ENCODE data around the gene DDR2. TPM values are rescaled to one million over a fixed set of nuclear protein-coding genes. Genes with fewer than 3 reads are reported as not detected.
"Not testable (repeated sequence)": the region's sequence is repeated elsewhere in the genome, so short reads cannot be mapped to it uniquely, and the experiment has no call there.

Gene DDR2
- total RNA-seq, 2 experiments from 2014 or later = 0.15 to 0.18 TPM

GRCh38 chr1:162818136-162818535 is 185.9 kb downstream of the DDR2 start:
- H3K9me3 Mint-ChIP-seq; CTCF ChIA-PET; H3K27ac Mint-ChIP-seq; H3K36me3 Mint-ChIP-seq (ENCODE audit: low read depth); POLR2A ChIA-PET; H3K4me3 Mint-ChIP-seq; DNase-seq: not testable (repeated sequence)
- Mint-ChIP-seq H3K4me1 (peaks cover 14% of the 10 kb centered on the region), H3K27me3 (peaks cover 13% of the 10 kb centered on the region)

- not testable (repeated sequence) for DNase-seq, H3K9me3 Mint-ChIP-seq
These were observed 186.4 kb downstream of the DDR2 start for GRCh38 chr1:162818666-162819065.

GRCh38 chr1:162822391-162823200 is 190.3 kb downstream of the DDR2 start:
- DNase-seq = peak; percentile 17
- Mint-ChIP-seq H3K9me3 (no peaks in the 10 kb centered on the region), H3K27ac (no peak overlapping the region), H3K4me1 (peaks cover 21% of the 10 kb centered on the region), H3K4me3 (peak overlapping the region; percentile 64), H3K36me3 (ENCODE audit: low read depth) (no peaks in the 10 kb centered on the region), H3K27me3 (peaks cover 27% of the 10 kb centered on the region)
- POLR2A ChIA-PET = no interaction called here
- CTCF ChIA-PET = interaction anchor here (0.7 kb wide), 1 partner anchor 835 kb away, joined by 3 read pairs; no protein-coding TSS in a partner anchor

More at GRCh38 chr1:162818666-162819065, 186.4 kb downstream of the DDR2 start:
- POLR2A ChIA-PET; H3K4me3 Mint-ChIP-seq; CTCF ChIA-PET; H3K36me3 Mint-ChIP-seq (ENCODE audit: low read depth); H3K27ac Mint-ChIP-seq: not testable (repeated sequence)
- Mint-ChIP-seq H3K27me3 (peaks cover 13% of the 10 kb centered on the region), H3K4me1 (peaks cover 18% of the 10 kb centered on the region)

- no peak overlapping the region for H3K27ac Mint-ChIP-seq
- no peaks in the 10 kb centered on the region for H3K36me3 Mint-ChIP-seq (ENCODE audit: low read depth)
- peaks cover 21% of the 10 kb centered on the region for H3K4me1 Mint-ChIP-seq
- no peaks in the 10 kb centered on the region for H3K9me3 Mint-ChIP-seq
- peak; percentile 22 for DNase-seq
- peaks cover 28% of the 10 kb centered on the region for H3K27me3 Mint-ChIP-seq
- ChIA-PET CTCF (no interaction called here), POLR2A (no interaction called here)
- no peak overlapping the region for H3K4me3 Mint-ChIP-seq
These were observed 191.0 kb downstream of the DDR2 start for GRCh38 chr1:162823231-162823630.

GRCh38 chr1:162823771-162824525 is 191.7 kb downstream of the DDR2 start:
- peaks cover 21% of the 10 kb centered on the region for H3K4me1 Mint-ChIP-seq
- no peaks in the 10 kb centered on the region for H3K9me3 Mint-ChIP-seq
- no peak overlapping the region for H3K27ac Mint-ChIP-seq
- peaks cover 34% of the 10 kb centered on the region for H3K27me3 Mint-ChIP-seq
- H3K4me3 Mint-ChIP-seq = no peak overlapping the region
- H3K36me3 Mint-ChIP-seq (ENCODE audit: low read depth) = no peaks in the 10 kb centered on the region
- no peak for DNase-seq
- CTCF ChIA-PET = no interaction called here
- POLR2A ChIA-PET = no interaction called here

- no peak for DNase-seq
- Mint-ChIP-seq H3K4me3 (no peak overlapping the region), H3K27me3 (peaks cover 40% of the 10 kb centered on the region), H3K27ac (no peak overlapping the region), H3K9me3 (no peaks in the 10 kb centered on the region), H3K4me1 (peaks cover 6% of the 10 kb centered on the region), H3K36me3 (ENCODE audit: low read depth) (no peaks in the 10 kb centered on the region)
- CTCF ChIA-PET = interaction anchor here (1.2 kb wide), 1 partner anchor 25 kb away, joined by 3 read pairs; no protein-coding TSS in a partner anchor
- POLR2A ChIA-PET = no interaction called here
These were observed 197.0 kb downstream of the DDR2 start for GRCh38 chr1:162829268-162829667.

- Mint-ChIP-seq H3K9me3 (peaks cover 2% of the 10 kb centered on the region), H3K4me1 (peaks cover 26% of the 10 kb centered on the region), H3K36me3 (ENCODE audit: low read depth) (peaks cover 3% of the 10 kb centered on the region), H3K27ac (no peak overlapping the region), H3K4me3 (no peak overlapping the region), H3K27me3 (peaks cover 26% of the 10 kb centered on the region)
- POLR2A ChIA-PET = no interaction called here
- DNase-seq = no peak
- CTCF ChIA-PET = no interaction called here
These were observed 200.2 kb downstream of the DDR2 start for GRCh38 chr1:162832470-162832869.

- ChIA-PET POLR2A (interaction anchor here (2.4 kb wide), 1 partner anchor 486 kb away, joined by 9 read pairs; the partner anchor contains the start of gene NUF2), CTCF (interaction anchor here (0.8 kb wide), 1 partner anchor 19 kb away, joined by 3 read pairs; no protein-coding TSS in a partner anchor)
- no peak overlapping the region for H3K4me3 Mint-ChIP-seq
- peaks cover 18% of the 10 kb centered on the region for H3K9me3 Mint-ChIP-seq
- peaks cover 18% of the 10 kb centered on the region for H3K27me3 Mint-ChIP-seq
- peaks cover 26% of the 10 kb centered on the region for H3K4me1 Mint-ChIP-seq
- no peak for DNase-seq
- peak overlapping the region; percentile 4 for H3K27ac Mint-ChIP-seq
- H3K36me3 Mint-ChIP-seq (ENCODE audit: low read depth) = peaks cover 9% of the 10 kb centered on the region
These were observed 203.1 kb downstream of the DDR2 start for GRCh38 chr1:162835157-162835899.

Other genes starting within 250 kb of the DDR2 start
- not detected for gene SH2D1B, start 220.3 kb upstream of the DDR2 start, total RNA-seq
- 10 to 100 TPM; 71.8 to 74.9 TPM for gene UHMK1, start 134.6 kb upstream of the DDR2 start, total RNA-seq
- 10 to 100 TPM; 16.8 TPM for gene UAP1, start 70.7 kb upstream of the DDR2 start, total RNA-seq
- 10 to 100 TPM; 33.0 to 39.4 TPM for gene HSD17B7, start 158.2 kb downstream of the DDR2 start, total RNA-seq
- gene CCDC190, start 228.7 kb downstream of the DDR2 start, total RNA-seq = not detected